Kidney epithelial cell (primary cell): Measurements from ENCODE around the gene HELZ2. TPM values are rescaled to one million over a fixed set of nuclear protein-coding genes. Genes with fewer than 3 reads are reported as not detected.

ENCODE experiments used
- DNase-seq: peaks from one replicate; pipeline ENCODE4 v3.0.0-alpha.2; 2010; ENCODE audit warnings: low read depth
- H3K27me3 ChIP-seq: 2 replicates; pipeline ENCODE4 v1.6.0; 2011; ENCODE audit warnings: low read length; ENCODE audit not compliant: control insufficient read depth, insufficient read depth
- H3K36me3 ChIP-seq: 2 replicates; pipeline ENCODE4 v1.5.1; 2011; ENCODE audit warnings: low read length; ENCODE audit not compliant: control insufficient read depth, insufficient read depth
- H3K4me3 ChIP-seq: 2 replicates; pipeline ENCODE4 v1.5.1; 2011; ENCODE audit warnings: low read depth, mild to moderate bottlenecking, control low read depth, low read length
- CTCF ChIP-seq: IDR thresholded peaks from 2 replicates; pipeline ENCODE4 v1.5.1; 2011; ENCODE audit warnings: mild to moderate bottlenecking, moderate library complexity, low read length, control low read depth, inconsistent platforms; ENCODE audit not compliant: insufficient read depth, poor library complexity, severe bottlenecking
- total RNA-seq: library from RNA; depleted of rRNA; stranded (reverse); fragments of >200 nt; gene quantifications from 2 replicates; pipeline ENCODE4 v1.2.3, GENCODE V29; 2015

The HELZ2 gene
- total RNA-seq, 1 donor from 2014 or later = 69.2 TPM

- no peak for DNase-seq
- no peak overlapping the region for H3K4me3 ChIP-seq
- H3K36me3 ChIP-seq = no peaks in the 10 kb centered on the region
- H3K27me3 ChIP-seq = no peaks in the 10 kb centered on the region
- TF ChIP-seq CTCF = no peak
Observed at GRCh38 chr20:63597651-63598478, 23.8 kb upstream of the HELZ2 start.

GRCh38 chr20:63596423-63596822 lies 22.4 kb upstream of the HELZ2 start:
- no peak overlapping the region for H3K4me3 ChIP-seq
- H3K36me3 ChIP-seq = no peaks in the 10 kb centered on the region
- no peaks in the 10 kb centered on the region for H3K27me3 ChIP-seq
- no peak for TF ChIP-seq CTCF
- DNase-seq = no peak

GRCh38 chr20:63595416-63596127 lies 21.5 kb upstream of the HELZ2 start:
- Histone ChIP-seq H3K36me3 (no peaks in the 10 kb centered on the region), H3K27me3 (no peaks in the 10 kb centered on the region), H3K4me3 (no peak overlapping the region)
- no peak for DNase-seq
- TF ChIP-seq CTCF = no peak

GRCh38 chr20:63594043-63594561 lies 20.1 kb upstream of the HELZ2 start:
- no peak for DNase-seq
- Histone ChIP-seq H3K27me3 (no peaks in the 10 kb centered on the region), H3K36me3 (no peaks in the 10 kb centered on the region), H3K4me3 (no peak overlapping the region)
- no peak for TF ChIP-seq CTCF

- no peaks in the 10 kb centered on the region for H3K36me3 ChIP-seq
- H3K4me3 ChIP-seq = no peak overlapping the region
- TF ChIP-seq CTCF = no peak
- no peaks in the 10 kb centered on the region for H3K27me3 ChIP-seq
- DNase-seq = no peak
Observed at GRCh38 chr20:63592661-63593060, 18.6 kb upstream of the HELZ2 start.
